Calu3 (cell line): ENCODE data around the gene DCUN1D4. TPM values are rescaled to one million over a fixed set of nuclear protein-coding genes. Genes with fewer than 3 reads are reported as not detected.

Experiments
- BruUV-seq: library from RNA; stranded (reverse); fragments of 400-500 nt; replicated peaks from 2 replicates; lab custom pipeline; 2021; lab: Mats Ljungman, UMichigan
- CTCF ChIA-PET: fragments of 300-600 bp; sonication (Branson Sonifier 250); formaldehyde crosslinking; loops from one replicate; lab custom pipeline; 2022; ENCODE audit warnings: antibody characterized with exemption; lab: Charles Lee
- DNase-seq: peaks from one replicate; pipeline ENCODE4 v3.0.0; 2022
- H3K27ac Mint-ChIP-seq: one replicate; pipeline ENCODE4 v1.8.0; 2022; ENCODE audit warnings: mixed read lengths; ENCODE audit not compliant: unreplicated experiment
- H3K27me3 Mint-ChIP-seq: one replicate; pipeline ENCODE4 v1.8.0; 2022; ENCODE audit warnings: mixed read lengths; ENCODE audit not compliant: unreplicated experiment
- H3K36me3 Mint-ChIP-seq: one replicate; pipeline ENCODE4 v1.8.0; 2022; ENCODE audit warnings: mild to moderate bottlenecking, moderate library complexity, mixed read lengths; ENCODE audit not compliant: insufficient read depth, unreplicated experiment
- H3K4me1 Mint-ChIP-seq: one replicate; pipeline ENCODE4 v1.8.0; 2022; ENCODE audit warnings: mild to moderate bottlenecking, low read depth, mixed read lengths; ENCODE audit not compliant: unreplicated experiment
- H3K4me3 Mint-ChIP-seq: one replicate; pipeline ENCODE4 v1.8.0; 2022; ENCODE audit warnings: mild to moderate bottlenecking, low read depth, moderate library complexity, mixed read lengths; ENCODE audit not compliant: unreplicated experiment
- H3K9me3 Mint-ChIP-seq: one replicate; pipeline ENCODE4 v1.8.0; 2022; ENCODE audit warnings: low read depth, mixed read lengths; ENCODE audit not compliant: unreplicated experiment
- CTCF ChIP-seq: fragments of 200-600 bp; IDR thresholded peaks from one replicate; pipeline ENCODE4 v1.8.0; 2022; ENCODE audit warnings: antibody characterized with exemption; ENCODE audit not compliant: unreplicated experiment
- intact Hi-C: fragments of 100-400 bp; cut with micrococcal nuclease; formaldehyde crosslinking; loops from one replicate; pipeline ENCODE4 v1.10.0; 2022; ENCODE audit not compliant: unreplicated experiment
- total RNA-seq: library from RNA; stranded (reverse); gene quantifications from 2 replicates; pipeline ENCODE4 v1.2.3, GENCODE V29; 2022

Gene DCUN1D4
- total RNA-seq, 1 experiment from 2014 or later: 40.3 TPM

GRCh38 chr4:51843309-51844152 lies 578 bp downstream of the DCUN1D4 start:
- peak; percentile 39 for DNase-seq
- Mint-ChIP-seq H3K27me3 (no peaks in the 10 kb centered on the region), H3K9me3 (no peaks in the 10 kb centered on the region), H3K36me3 (peaks cover 35% of the 10 kb centered on the region), H3K4me3 (peak overlapping the region; percentile 89), H3K27ac (peak overlapping the region; percentile 91), H3K4me1 (no peaks in the 10 kb centered on the region)
- BruUV-seq: no TSS peak
- CTCF ChIA-PET: no interaction called here
- no peak for TF ChIP-seq CTCF
- intact Hi-C loops: loop anchor here (5.0 kb wide), 1 partner anchor 184 kb away; no protein-coding TSS in a partner anchor

- CTCF ChIA-PET: no interaction called here
- TF ChIP-seq CTCF: no peak
- BruUV-seq: no TSS peak
- Mint-ChIP-seq H3K9me3 (no peaks in the 10 kb centered on the region), H3K27me3 (no peaks in the 10 kb centered on the region), H3K36me3 (peaks cover 35% of the 10 kb centered on the region), H3K27ac (no peak overlapping the region), H3K4me3 (peak overlapping the region; percentile 89), H3K4me1 (no peaks in the 10 kb centered on the region)
- intact Hi-C loops: loop anchor here (5.0 kb wide), 1 partner anchor 183 kb away; no protein-coding TSS in a partner anchor
- peak; percentile 84 for DNase-seq
Measured at GRCh38 chr4:51844153-51845054, 1.5 kb downstream of the DCUN1D4 start.

- H3K27me3 Mint-ChIP-seq: no peaks in the 10 kb centered on the region
- no TSS peak for BruUV-seq
- no peak for DNase-seq
- TF ChIP-seq CTCF: no peak
- H3K27ac Mint-ChIP-seq: no peak overlapping the region
- H3K4me1 Mint-ChIP-seq: no peaks in the 10 kb centered on the region
- H3K36me3 Mint-ChIP-seq: peaks cover 35% of the 10 kb centered on the region
- CTCF ChIA-PET: no interaction called here
- intact Hi-C loops: no loop called here
- no peaks in the 10 kb centered on the region for H3K9me3 Mint-ChIP-seq
- peak overlapping the region; percentile 89 for H3K4me3 Mint-ChIP-seq
Measured at GRCh38 chr4:51845055-51845426, 2.1 kb downstream of the DCUN1D4 start.

- intact Hi-C loops: no loop called here
- H3K36me3 Mint-ChIP-seq: peaks cover 35% of the 10 kb centered on the region
- CTCF ChIA-PET: no interaction called here
- H3K4me1 Mint-ChIP-seq: peaks cover under 1% of the 10 kb centered on the region
- H3K4me3 Mint-ChIP-seq: peak overlapping the region; percentile 89
- H3K27ac Mint-ChIP-seq: no peak overlapping the region
- DNase-seq: no peak
- BruUV-seq: TSS peak; percentile 19
- no peaks in the 10 kb centered on the region for H3K9me3 Mint-ChIP-seq
- H3K27me3 Mint-ChIP-seq: no peaks in the 10 kb centered on the region
- TF ChIP-seq CTCF: no peak
Measured at GRCh38 chr4:51845711-51846110, 2.8 kb downstream of the DCUN1D4 start.
